Upper lobe of left lung (tissue), 4 donors: Measurements from ENCODE around the gene MAP2K5.

Source experiments
- EP300 ChIP-seq, 4 donors: sonication (generic); formaldehyde crosslinking; IDR thresholded peaks; one replicate each; pipeline ENCODE4 v1.5.1; 2017; ENCODE audit warnings: antibody characterized with exemption in 4 of 4, control low read depth in 2 of 4
- POLR2A ChIP-seq, 4 donors: fragments of 450-650 bp; IDR thresholded peaks; one replicate each; pipeline ENCODE4 v1.5.1; 2016 to 2017; ENCODE audit warnings: antibody characterized with exemption in 4 of 4, mild to moderate bottlenecking in 2 of 4
- TF ChIP-seq, protein P1 (sequence below), 6 experiments: fragments of 450-650 bp in 4 of 6; fragments of 200-600 bp in 2 of 6; sonication (generic) in 2 of 6; IDR thresholded peaks; one replicate each; pipeline ENCODE4 v1.5.1; 2016 to 2019; ENCODE audit warnings: antibody characterized with exemption in 6 of 6

DNA sequence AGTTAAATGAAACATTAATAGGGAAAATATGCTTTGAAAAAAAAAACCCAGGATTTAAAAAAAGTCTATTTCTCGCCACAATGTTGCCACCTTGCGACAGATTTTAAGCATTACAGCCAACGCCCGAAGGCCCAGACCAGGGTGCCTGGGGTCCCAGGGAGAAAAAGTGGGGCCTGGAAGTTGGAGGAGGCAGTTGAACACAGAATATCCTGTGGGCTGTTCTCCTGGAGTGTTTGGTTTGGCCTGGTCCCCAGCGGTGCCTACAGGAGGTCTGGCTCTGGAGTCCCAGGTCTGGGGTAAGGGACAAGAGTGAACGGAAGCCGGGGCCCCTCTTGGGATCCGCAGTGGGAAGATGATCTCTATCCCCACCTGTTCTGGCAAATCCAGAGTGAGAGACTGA is 294.0 kb downstream of the MAP2K5 start:
- TF ChIP-seq, protein P1, sequence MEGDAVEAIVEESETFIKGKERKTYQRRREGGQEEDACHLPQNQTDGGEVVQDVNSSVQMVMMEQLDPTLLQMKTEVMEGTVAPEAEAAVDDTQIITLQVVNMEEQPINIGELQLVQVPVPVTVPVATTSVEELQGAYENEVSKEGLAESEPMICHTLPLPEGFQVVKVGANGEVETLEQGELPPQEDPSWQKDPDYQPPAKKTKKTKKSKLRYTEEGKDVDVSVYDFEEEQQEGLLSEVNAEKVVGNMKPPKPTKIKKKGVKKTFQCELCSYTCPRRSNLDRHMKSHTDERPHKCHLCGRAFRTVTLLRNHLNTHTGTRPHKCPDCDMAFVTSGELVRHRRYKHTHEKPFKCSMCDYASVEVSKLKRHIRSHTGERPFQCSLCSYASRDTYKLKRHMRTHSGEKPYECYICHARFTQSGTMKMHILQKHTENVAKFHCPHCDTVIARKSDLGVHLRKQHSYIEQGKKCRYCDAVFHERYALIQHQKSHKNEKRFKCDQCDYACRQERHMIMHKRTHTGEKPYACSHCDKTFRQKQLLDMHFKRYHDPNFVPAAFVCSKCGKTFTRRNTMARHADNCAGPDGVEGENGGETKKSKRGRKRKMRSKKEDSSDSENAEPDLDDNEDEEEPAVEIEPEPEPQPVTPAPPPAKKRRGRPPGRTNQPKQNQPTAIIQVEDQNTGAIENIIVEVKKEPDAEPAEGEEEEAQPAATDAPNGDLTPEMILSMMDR (IDR thresholded peaks at IDR 0.05): peak; percentile 46 to 88 (median 59)
- TF ChIP-seq POLR2A (IDR thresholded peaks at IDR 0.05) (no peak), EP300 (IDR thresholded peaks at IDR 0.05) (no peak)
